ENCODE data around the gene UNC13B.

Gene UNC13B

GRCh38 chr9:35205340-35205739, 43.5 kb downstream of the UNC13B start:
- no peak for TF ChIP-seq CTCF (IDR thresholded peaks at IDR 0.05; ENCODE audit: insufficient read depth, low read depth, low read length, missing control alignments)
- no peak for DNase-seq (ENCODE audit: low read depth)
- no peak overlapping the region for H3K4me3 ChIP-seq (ENCODE audit: low read length)

- H3K4me3 ChIP-seq (ENCODE audit: low read length): no peak overlapping the region
- no peak for DNase-seq (ENCODE audit: low read depth)
- no peak for TF ChIP-seq CTCF (IDR thresholded peaks at IDR 0.05; ENCODE audit: insufficient read depth, low read depth, low read length, missing control alignments)
These were observed 50.0 kb downstream of the UNC13B start for GRCh38 chr9:35211854-35212253.

GRCh38 chr9:35220659-35221338, 59.0 kb downstream of the UNC13B start:
- DNase-seq (ENCODE audit: low read depth): no peak
- TF ChIP-seq CTCF (IDR thresholded peaks at IDR 0.05; ENCODE audit: insufficient read depth, low read depth, low read length, missing control alignments): no peak
- H3K4me3 ChIP-seq (ENCODE audit: low read length): no peak overlapping the region

GRCh38 chr9:35225677-35226076, 63.9 kb downstream of the UNC13B start:
- no peak for TF ChIP-seq CTCF (IDR thresholded peaks at IDR 0.05; ENCODE audit: insufficient read depth, low read depth, low read length, missing control alignments)
- no peak for DNase-seq (ENCODE audit: low read depth)
- H3K4me3 ChIP-seq (ENCODE audit: low read length): no peak overlapping the region

GRCh38 chr9:35226651-35227050, 64.8 kb downstream of the UNC13B start:
- H3K4me3 ChIP-seq (ENCODE audit: low read length): no peak overlapping the region
- DNase-seq (ENCODE audit: low read depth): no peak
- TF ChIP-seq CTCF (IDR thresholded peaks at IDR 0.05; ENCODE audit: insufficient read depth, low read depth, low read length, missing control alignments): no peak

GRCh38 chr9:35227284-35227683, 65.5 kb downstream of the UNC13B start:
- no peak for DNase-seq (ENCODE audit: low read depth)
- no peak for TF ChIP-seq CTCF (IDR thresholded peaks at IDR 0.05; ENCODE audit: insufficient read depth, low read depth, low read length, missing control alignments)

More at GRCh38 chr9:35227284-35227683, 65.5 kb downstream of the UNC13B start:
- no peak overlapping the region for H3K4me3 ChIP-seq (ENCODE audit: low read length)

Data from epithelial cell of esophagus (primary cell).